GM18519 (cell line): ENCODE data around the gene NFRKB.

Experiments used
- ATAC-seq: cut with Tn5 transposase; IDR thresholded peaks from one replicate; pipeline ENCODE4 v1.9.1; 2021; ENCODE audit warnings: mild to moderate bottlenecking, moderate library complexity; ENCODE audit not compliant: unreplicated experiment, low FRiP score

NFRKB gene

GRCh38 chr11:129895126-129896041, at the start of gene NFRKB:
Gene NFRKB (minus strand): TSS chr11:129895578. CDS start chr11:129892849, 2,729 bp downstream.
- peak; percentile 88 for ATAC-seq

- ATAC-seq = no peak
Measured at GRCh38 chr11:129944696-129945095, 49.3 kb upstream of the NFRKB start.

- ATAC-seq = no peak
Measured at GRCh38 chr11:129943036-129943435, 47.7 kb upstream of the NFRKB start.

- ATAC-seq = no peak
Measured at GRCh38 chr11:129939510-129939909, 44.1 kb upstream of the NFRKB start.

GRCh38 chr11:129938764-129939163, 43.4 kb upstream of the NFRKB start:
- ATAC-seq = no peak

- no peak for ATAC-seq
Measured at GRCh38 chr11:129937592-129938238, 42.3 kb upstream of the NFRKB start.

GRCh38 chr11:129935723-129936122, 40.3 kb upstream of the NFRKB start:
- ATAC-seq = no peak

- ATAC-seq = no peak
Measured at GRCh38 chr11:129933891-129934290, 38.5 kb upstream of the NFRKB start.

GRCh38 chr11:129933262-129933661, 37.9 kb upstream of the NFRKB start:
- no peak for ATAC-seq

GRCh38 chr11:129932381-129933067, 37.1 kb upstream of the NFRKB start:
- no peak for ATAC-seq

GRCh38 chr11:129930743-129931142, 35.4 kb upstream of the NFRKB start:
- no peak for ATAC-seq

- no peak for ATAC-seq
Measured at GRCh38 chr11:129930296-129930695, 34.9 kb upstream of the NFRKB start.

- no peak for ATAC-seq
Measured at GRCh38 chr11:129929721-129930120, 34.3 kb upstream of the NFRKB start.

GRCh38 chr11:129928923-129929692, 33.7 kb upstream of the NFRKB start:
- ATAC-seq = no peak

GRCh38 chr11:129922674-129923073, 27.3 kb upstream of the NFRKB start:
- no peak for ATAC-seq

- ATAC-seq = no peak
Measured at GRCh38 chr11:129918361-129918760, 23.0 kb upstream of the NFRKB start.

GRCh38 chr11:129917231-129917630, 21.9 kb upstream of the NFRKB start:
- no peak for ATAC-seq

- no peak for ATAC-seq
Measured at GRCh38 chr11:129911298-129911697, 15.9 kb upstream of the NFRKB start.

GRCh38 chr11:129910360-129910759, 15.0 kb upstream of the NFRKB start:
- ATAC-seq = no peak

GRCh38 chr11:129905402-129905801, 10.0 kb upstream of the NFRKB start:
- no peak for ATAC-seq
